ENCODE measurements around the gene MARCKSL1.

GRCh38 chr1:32321712-32322291 lies 14.2 kb downstream of the MARCKSL1 start:
- TF ChIP-seq CTBP1 (IDR thresholded peaks at IDR 0.05; ENCODE audit: borderline replicate concordance), result no peak
- no peak for TF ChIP-seq FOXK2 (IDR thresholded peaks at IDR 0.05)
- TF ChIP-seq SP1 (IDR thresholded peaks at IDR 0.05), result no peak
- TF ChIP-seq SUZ12 (IDR thresholded peaks at IDR 0.05), result no peak
- no peak for TF ChIP-seq L3MBTL2 (conservative IDR thresholded peaks at IDR 0.05)
- TF ChIP-seq ELF4 (IDR thresholded peaks at IDR 0.05), result no peak
- TF ChIP-seq LEF1 (IDR thresholded peaks at IDR 0.05; ENCODE audit: borderline replicate concordance), result no peak

Measured in HEK293T (cell line).